Activated naive CD8-positive, alpha-beta T cell treated with anti-CD3 and anti-CD28 coated beads, Interleukin-2, amount 50 U/mL, for 24 hours (primary cell): Measurements from ENCODE around the gene STAT5B.
"Not testable (repeated sequence)": the region's sequence is repeated elsewhere in the genome, so short reads cannot be mapped to it uniquely, and the experiment has no call there.

ENCODE experiments used
- ATAC-seq: fragments of 150-1000 bp; cut with Tn5 transposase; one replicate; pipeline ENCODE4 v1.10.0; 2021
- DNase-seq: peaks from one replicate; pipeline ENCODE4 v3.0.0; 2021
- H3K27ac Mint-ChIP-seq: one replicate; pipeline ENCODE4 v1.8.0; 2021; ENCODE audit warnings: mild to moderate bottlenecking, mixed read lengths
- H3K27me3 Mint-ChIP-seq: one replicate; pipeline ENCODE4 v1.8.0; 2021; ENCODE audit warnings: mixed read lengths
- H3K36me3 Mint-ChIP-seq: one replicate; pipeline ENCODE4 v1.8.0; 2021; ENCODE audit warnings: low read depth, mixed read lengths
- H3K4me1 Mint-ChIP-seq: one replicate; pipeline ENCODE4 v1.8.0; 2021; ENCODE audit warnings: mixed read lengths
- H3K4me3 Mint-ChIP-seq: one replicate; pipeline ENCODE4 v1.8.0; 2021; ENCODE audit warnings: mild to moderate bottlenecking, moderate library complexity, mixed read lengths
- H3K9me3 Mint-ChIP-seq: one replicate; pipeline ENCODE4 v1.8.0; 2021; ENCODE audit warnings: mixed read lengths

The STAT5B gene

GRCh38 chr17:42311240-42312034, 35.2 kb upstream of the STAT5B start:
- Mint-ChIP-seq H3K9me3 (no peaks in the 10 kb centered on the region), H3K27me3 (no peaks in the 10 kb centered on the region), H3K4me3 (peak overlapping the region; percentile 67), H3K4me1 (peaks cover 73% of the 10 kb centered on the region), H3K27ac (peak overlapping the region; percentile 88), H3K36me3 (peaks cover 64% of the 10 kb centered on the region)
- ATAC-seq (no peak), DNase-seq (no peak)

- no peaks in the 10 kb centered on the region for H3K9me3 Mint-ChIP-seq
- peak overlapping the region; percentile 88 for H3K27ac Mint-ChIP-seq
- ATAC-seq (peak; percentile 18), DNase-seq (no peak)
- peaks cover 74% of the 10 kb centered on the region for H3K4me1 Mint-ChIP-seq
- peak overlapping the region; percentile 67 for H3K4me3 Mint-ChIP-seq
- H3K27me3 Mint-ChIP-seq, result no peaks in the 10 kb centered on the region
- H3K36me3 Mint-ChIP-seq, result peaks cover 68% of the 10 kb centered on the region
These were observed 34.6 kb upstream of the STAT5B start for GRCh38 chr17:42310787-42311215.

DNA sequence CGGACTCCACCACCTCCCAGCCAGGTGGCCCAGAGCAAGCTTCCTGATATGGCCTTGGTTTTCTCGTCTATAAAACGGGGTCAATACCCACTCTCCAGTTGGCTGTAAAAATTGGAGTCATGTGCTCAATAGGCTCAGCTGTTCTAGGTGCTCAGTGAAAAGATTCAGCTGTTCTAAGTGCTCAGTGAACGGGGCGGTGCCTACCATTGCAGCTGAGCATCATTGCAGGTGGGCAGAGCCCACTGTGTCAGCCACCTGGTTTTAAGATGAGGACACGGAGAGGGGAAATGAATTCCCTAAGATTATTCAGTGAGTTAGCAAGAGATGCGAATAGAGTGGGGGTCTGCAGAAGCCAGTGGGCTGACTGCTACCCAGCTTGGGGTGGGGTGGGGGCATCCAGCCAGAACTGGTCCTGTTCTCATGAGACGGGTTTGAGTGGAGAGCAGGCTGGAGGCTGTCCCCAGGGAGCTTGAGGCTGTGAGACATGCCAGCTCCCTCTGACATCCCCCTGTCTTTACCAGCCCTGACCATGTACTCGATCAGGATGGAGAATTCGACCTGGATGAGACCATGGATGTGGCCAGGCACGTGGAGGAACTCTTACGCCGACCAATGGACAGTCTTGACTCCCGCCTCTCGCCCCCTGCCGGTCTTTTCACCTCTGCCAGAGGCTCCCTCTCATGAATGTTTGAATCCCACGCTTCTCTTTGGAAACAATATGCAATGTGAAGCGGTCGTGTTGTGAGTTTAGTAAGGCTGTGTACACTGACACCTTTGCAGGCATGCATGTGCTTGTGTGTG, 34.0 kb upstream of the STAT5B start:
- no peak for ATAC-seq
- Mint-ChIP-seq H3K4me1 (peaks cover 67% of the 10 kb centered on the region), H3K27ac (peak overlapping the region; percentile 88), H3K9me3 (no peaks in the 10 kb centered on the region), H3K27me3 (no peaks in the 10 kb centered on the region), H3K4me3 (peak overlapping the region; percentile 67), H3K36me3 (peaks cover 63% of the 10 kb centered on the region)
- DNase-seq, result no peak

DNA sequence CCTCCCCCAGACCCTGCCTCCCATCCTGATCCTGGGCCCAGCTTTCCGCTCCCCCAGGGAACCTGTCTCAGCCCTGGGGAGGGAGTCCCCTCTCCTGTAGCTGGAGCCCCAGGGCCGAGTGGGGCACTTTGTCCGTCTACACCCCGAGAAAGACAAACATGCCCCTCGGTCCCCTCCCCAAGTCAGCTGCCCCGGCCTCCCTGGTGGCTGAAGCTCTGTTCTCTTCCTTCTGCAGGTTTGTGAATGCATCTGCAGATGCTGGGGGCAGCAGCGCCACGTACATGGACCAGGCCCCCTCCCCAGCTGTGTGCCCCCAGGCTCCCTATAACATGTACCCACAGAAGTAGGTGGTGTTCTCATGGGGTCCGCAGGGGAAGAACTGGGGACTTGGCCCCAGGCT, 33.0 kb upstream of the STAT5B start:
- Mint-ChIP-seq H3K4me3 (no peak overlapping the region), H3K4me1 (peaks cover 59% of the 10 kb centered on the region), H3K27me3 (no peaks in the 10 kb centered on the region), H3K27ac (peak overlapping the region; percentile 41), H3K9me3 (no peaks in the 10 kb centered on the region), H3K36me3 (peaks cover 69% of the 10 kb centered on the region)
- DNase-seq, result no peak
- no peak for ATAC-seq

GRCh38 chr17:42308446-42308845, 32.3 kb upstream of the STAT5B start:
- Mint-ChIP-seq H3K4me3 (peak overlapping the region; percentile 11), H3K27me3 (no peaks in the 10 kb centered on the region), H3K4me1 (peaks cover 54% of the 10 kb centered on the region), H3K36me3 (peaks cover 68% of the 10 kb centered on the region), H3K9me3 (no peaks in the 10 kb centered on the region), H3K27ac (no peak overlapping the region)
- ATAC-seq, result no peak
- DNase-seq, result no peak

- Mint-ChIP-seq H3K27ac (no peak overlapping the region), H3K4me1 (peaks cover 51% of the 10 kb centered on the region), H3K4me3 (no peak overlapping the region), H3K27me3 (no peaks in the 10 kb centered on the region), H3K36me3 (peaks cover 73% of the 10 kb centered on the region), H3K9me3 (no peaks in the 10 kb centered on the region)
- DNase-seq (no peak), ATAC-seq (no peak)
These were observed 31.3 kb upstream of the STAT5B start for GRCh38 chr17:42307362-42307927.

GRCh38 chr17:42306385-42306667, 30.1 kb upstream of the STAT5B start:
- peaks cover 79% of the 10 kb centered on the region for H3K36me3 Mint-ChIP-seq
- no peaks in the 10 kb centered on the region for H3K9me3 Mint-ChIP-seq
- H3K27me3 Mint-ChIP-seq, result no peaks in the 10 kb centered on the region
- no peak overlapping the region for H3K4me3 Mint-ChIP-seq
- ATAC-seq (no peak), DNase-seq (no peak)
- no peak overlapping the region for H3K27ac Mint-ChIP-seq
- peaks cover 43% of the 10 kb centered on the region for H3K4me1 Mint-ChIP-seq

DNA sequence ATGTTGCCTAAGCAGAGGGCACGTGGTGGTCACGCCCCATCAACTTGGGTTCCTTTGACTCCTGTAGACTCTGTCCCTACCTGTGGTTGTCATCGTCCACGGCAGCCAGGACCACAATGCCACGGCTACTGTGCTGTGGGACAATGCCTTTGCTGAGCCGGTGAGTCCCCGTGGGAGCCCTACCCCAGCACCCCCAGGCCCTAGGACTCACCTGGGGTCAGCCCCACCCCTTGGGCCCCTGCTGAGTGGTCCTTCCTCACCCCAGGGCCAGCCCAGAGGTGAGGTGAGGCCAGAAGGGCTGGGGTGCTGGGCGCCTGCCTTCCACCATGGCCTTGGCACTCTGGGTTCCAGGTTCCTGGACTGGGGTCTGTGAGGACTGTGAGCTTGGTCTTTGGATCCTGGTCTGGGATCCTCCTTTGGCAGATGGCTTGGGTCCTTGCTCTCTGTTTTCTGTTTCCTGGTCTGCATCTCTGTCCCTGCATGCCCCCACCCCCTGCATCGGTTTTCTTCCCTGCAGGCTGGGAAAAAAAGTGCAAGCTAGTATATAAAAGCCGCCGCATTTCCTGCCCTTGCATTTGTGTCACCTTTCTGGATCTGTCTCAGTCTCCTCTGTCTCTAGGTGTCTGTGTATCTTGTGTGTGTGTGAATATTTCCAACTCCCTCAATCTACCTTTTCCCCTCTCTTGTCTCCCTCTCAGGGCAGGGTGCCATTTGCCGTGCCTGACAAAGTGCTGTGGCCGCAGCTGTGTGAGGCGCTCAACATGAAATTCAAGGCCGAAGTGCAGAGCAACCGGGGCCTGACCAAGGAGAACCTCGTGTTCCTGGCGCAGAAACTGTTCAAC, 29.6 kb upstream of the STAT5B start:
- Mint-ChIP-seq H3K9me3 (no peaks in the 10 kb centered on the region), H3K4me3 (no peak overlapping the region), H3K4me1 (peaks cover 37% of the 10 kb centered on the region), H3K27ac (no peak overlapping the region), H3K27me3 (no peaks in the 10 kb centered on the region), H3K36me3 (peaks cover 78% of the 10 kb centered on the region)
- DNase-seq, result no peak
- no peak for ATAC-seq

GRCh38 chr17:42305031-42305330, 28.8 kb upstream of the STAT5B start:
- DNase-seq, H3K27ac Mint-ChIP-seq, ATAC-seq, H3K9me3 Mint-ChIP-seq, H3K27me3 Mint-ChIP-seq, H3K4me3 Mint-ChIP-seq: not testable (repeated sequence)
- Mint-ChIP-seq H3K4me1 (peaks cover 30% of the 10 kb centered on the region), H3K36me3 (peaks cover 71% of the 10 kb centered on the region)

DNA sequence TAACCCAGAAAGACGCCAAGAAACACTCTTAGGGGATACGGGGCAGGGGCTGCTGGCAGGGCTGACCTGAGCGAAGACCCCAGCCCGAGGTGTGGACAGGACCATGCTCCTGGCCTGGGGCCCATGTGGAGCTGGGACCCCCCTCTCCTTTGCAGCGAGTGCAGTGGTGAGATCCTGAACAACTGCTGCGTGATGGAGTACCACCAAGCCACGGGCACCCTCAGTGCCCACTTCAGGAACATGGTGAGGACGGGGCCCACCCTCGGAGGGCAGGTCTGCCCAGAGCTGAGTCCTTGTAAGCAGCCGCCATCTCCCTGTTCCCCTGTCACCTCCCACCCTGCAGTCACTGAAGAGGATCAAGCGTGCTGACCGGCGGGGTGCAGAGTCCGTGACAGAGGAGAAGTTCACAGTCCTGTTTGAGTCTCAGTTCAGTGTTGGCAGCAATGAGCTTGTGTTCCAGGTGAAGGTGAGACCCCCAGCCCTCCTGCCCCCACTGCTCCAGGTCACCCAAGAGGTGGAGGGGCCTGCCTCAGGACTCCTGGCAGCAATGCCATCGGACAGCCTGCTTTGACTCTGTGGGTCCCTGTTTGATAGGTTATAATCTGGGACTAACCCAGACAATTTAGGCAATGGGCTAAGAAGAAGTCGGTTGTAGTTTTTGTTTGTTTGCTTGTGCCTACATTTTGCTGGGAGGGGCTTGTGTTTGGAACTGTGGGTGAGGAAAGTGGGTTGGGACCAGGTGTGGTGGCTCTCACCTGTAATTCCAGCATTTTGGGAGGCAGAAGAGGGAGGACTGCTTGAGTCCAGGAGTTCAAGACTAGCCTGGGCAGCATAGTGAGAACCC, 28.2 kb upstream of the STAT5B start:
- peaks cover 65% of the 10 kb centered on the region for H3K36me3 Mint-ChIP-seq
- no peaks in the 10 kb centered on the region for H3K27me3 Mint-ChIP-seq
- H3K27ac Mint-ChIP-seq, result no peak overlapping the region
- ATAC-seq (no peak), DNase-seq (no peak)
- H3K4me1 Mint-ChIP-seq, result peaks cover 24% of the 10 kb centered on the region
- no peaks in the 10 kb centered on the region for H3K9me3 Mint-ChIP-seq
- no peak overlapping the region for H3K4me3 Mint-ChIP-seq

- no peak overlapping the region for H3K27ac Mint-ChIP-seq
- no peak for DNase-seq
- H3K9me3 Mint-ChIP-seq, result no peaks in the 10 kb centered on the region
- H3K27me3 Mint-ChIP-seq, result no peaks in the 10 kb centered on the region
- peaks cover 63% of the 10 kb centered on the region for H3K36me3 Mint-ChIP-seq
- ATAC-seq, result no peak
- H3K4me1 Mint-ChIP-seq, result peaks cover 18% of the 10 kb centered on the region
- no peak overlapping the region for H3K4me3 Mint-ChIP-seq
These were observed 27.5 kb upstream of the STAT5B start for GRCh38 chr17:42303694-42304093.

- H3K4me1 Mint-ChIP-seq, result peaks cover 14% of the 10 kb centered on the region
- ATAC-seq, result no peak
- no peaks in the 10 kb centered on the region for H3K9me3 Mint-ChIP-seq
- no peak overlapping the region for H3K4me3 Mint-ChIP-seq
- peaks cover 55% of the 10 kb centered on the region for H3K36me3 Mint-ChIP-seq
- H3K27me3 Mint-ChIP-seq, result no peaks in the 10 kb centered on the region
- no peak overlapping the region for H3K27ac Mint-ChIP-seq
- DNase-seq, result no peak
These were observed 24.8 kb upstream of the STAT5B start for GRCh38 chr17:42301022-42301421.

GRCh38 chr17:42299913-42300312, 23.7 kb upstream of the STAT5B start:
- not testable (repeated sequence) for H3K27ac Mint-ChIP-seq, H3K4me3 Mint-ChIP-seq, ATAC-seq, H3K9me3 Mint-ChIP-seq, DNase-seq, H3K27me3 Mint-ChIP-seq
- peaks cover 16% of the 10 kb centered on the region for H3K4me1 Mint-ChIP-seq
- peaks cover 63% of the 10 kb centered on the region for H3K36me3 Mint-ChIP-seq

- DNase-seq, H3K9me3 Mint-ChIP-seq, H3K27ac Mint-ChIP-seq, H3K4me3 Mint-ChIP-seq, ATAC-seq, H3K27me3 Mint-ChIP-seq: not testable (repeated sequence)
- H3K36me3 Mint-ChIP-seq, result peaks cover 62% of the 10 kb centered on the region
- H3K4me1 Mint-ChIP-seq, result peaks cover 16% of the 10 kb centered on the region
These were observed 23.2 kb upstream of the STAT5B start for GRCh38 chr17:42299361-42299760.
